GM18499 (cell line): Measurements from ENCODE around the gene BCKDHB.

ENCODE experiments used
- ATAC-seq: cut with Tn5 transposase; IDR thresholded peaks from one replicate; pipeline ENCODE4 v1.9.1; 2021; ENCODE audit warnings: moderate number of reproducible peaks; ENCODE audit not compliant: insufficient read depth, unreplicated experiment

BCKDHB gene

GRCh38 chr6:80357674-80358073 lies 251.2 kb downstream of the BCKDHB start:
- no peak for ATAC-seq

- ATAC-seq, result no peak
Measured at GRCh38 chr6:80363501-80364122, 257.1 kb downstream of the BCKDHB start.

DNA sequence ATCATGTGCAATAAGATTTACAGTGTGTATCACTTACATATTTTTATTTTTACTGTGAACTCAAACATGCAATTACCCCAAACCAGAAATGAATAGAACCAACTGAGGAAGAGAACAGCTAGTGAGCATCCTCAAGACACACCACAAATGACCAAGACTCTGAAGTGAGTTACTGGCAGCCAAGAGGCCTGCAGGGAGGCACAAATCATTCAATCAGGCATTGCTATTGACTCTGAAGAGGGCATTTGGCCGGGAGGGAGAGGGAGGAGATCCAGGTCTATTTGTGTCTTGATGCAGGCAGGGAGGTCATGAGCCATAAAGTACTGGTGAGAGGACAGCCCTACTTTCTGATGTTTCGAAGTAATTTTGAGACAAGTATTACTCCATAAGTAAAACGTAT lies 257.7 kb downstream of the BCKDHB start:
- no peak for ATAC-seq

DNA sequence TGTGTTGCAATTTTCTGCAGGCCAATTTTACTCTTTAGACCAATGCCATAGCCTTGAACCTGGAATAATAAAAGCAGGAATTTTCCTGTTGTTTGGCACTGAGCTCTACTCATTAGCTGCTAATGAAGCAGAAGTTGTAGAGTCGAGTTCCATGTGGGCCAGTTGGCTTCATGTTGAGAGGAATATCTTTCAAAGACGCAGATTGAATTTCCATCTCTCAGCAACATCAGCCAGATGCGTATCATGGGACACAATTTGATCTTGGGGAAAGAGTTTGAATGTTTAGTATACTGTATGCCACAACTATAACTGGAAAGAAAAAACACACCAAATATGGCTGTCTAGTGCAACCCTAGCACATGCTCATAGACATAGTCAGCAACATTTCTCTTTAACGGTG lies 259.6 kb downstream of the BCKDHB start:
- no peak for ATAC-seq

GRCh38 chr6:80366714-80367113 lies 260.2 kb downstream of the BCKDHB start:
- no peak for ATAC-seq

GRCh38 chr6:80376411-80376810 lies 269.9 kb downstream of the BCKDHB start:
- no peak for ATAC-seq

GRCh38 chr6:80380566-80380965 lies 274.1 kb downstream of the BCKDHB start:
- no peak for ATAC-seq

DNA sequence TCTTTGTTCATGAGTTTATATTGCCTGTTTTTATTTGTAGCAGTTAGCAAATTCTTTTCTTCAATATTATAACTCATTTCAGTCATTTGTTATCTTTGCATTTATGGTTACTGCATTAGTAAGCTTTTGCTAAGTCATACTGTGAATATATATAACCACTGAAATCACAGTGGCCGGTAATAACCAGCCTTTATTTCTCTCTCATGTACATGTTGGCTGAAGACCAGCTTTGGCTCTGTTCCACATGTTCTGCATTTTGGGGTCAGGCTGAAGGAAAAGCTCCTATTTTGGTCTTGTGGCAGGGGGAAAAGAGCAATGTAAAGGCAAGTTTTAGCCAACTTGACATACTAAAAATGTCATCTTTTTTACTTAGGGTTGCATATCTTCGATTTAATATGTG lies 276.3 kb downstream of the BCKDHB start:
- ATAC-seq, result peak; percentile 57

- no peak for ATAC-seq
Measured at GRCh38 chr6:80388507-80388906, 282.0 kb downstream of the BCKDHB start.
